Left ventricle myocardium inferior (tissue), 1 donor: Measurements from ENCODE around the gene PGS1. TPM values are rescaled to one million over a fixed set of nuclear protein-coding genes. Genes with fewer than 3 reads are reported as not detected.

Experiments used
- DNase-seq: peaks from one replicate; pipeline ENCODE4 v3.0.0-alpha.2; 2020
- H3K27ac ChIP-seq: fragments of 200-600 bp; replicated peaks from 2 replicates; pipeline ENCODE4 v1.8.0; 2021
- H3K27me3 ChIP-seq: fragments of 200-600 bp; 2 replicates; pipeline ENCODE4 v1.8.0; 2021; ENCODE audit warnings: low read depth
- H3K36me3 ChIP-seq: fragments of 200-600 bp; 2 replicates; pipeline ENCODE4 v1.8.0; 2021
- H3K4me1 ChIP-seq: fragments of 200-600 bp; 2 replicates; pipeline ENCODE4 v1.8.0; 2021
- H3K4me3 ChIP-seq: fragments of 200-600 bp; 2 replicates; pipeline ENCODE4 v1.8.0; 2021; ENCODE audit warnings: mild to moderate bottlenecking, moderate library complexity
- H3K9me3 ChIP-seq: fragments of 200-600 bp; replicated peaks from 2 replicates; pipeline ENCODE4 v1.8.0; 2021
- CTCF ChIP-seq: fragments of 200-600 bp; IDR thresholded peaks from 2 replicates; pipeline ENCODE4 v1.8.0; 2021; ENCODE audit warnings: antibody characterized with exemption, mild to moderate bottlenecking, borderline replicate concordance
- intact Hi-C: fragments of 100-400 bp; cut with micrococcal nuclease; formaldehyde crosslinking; loops from one replicate; pipeline ENCODE4 v1.11.0; 2022
- total RNA-seq: library from RNA; stranded (reverse); fragmentation: NEBNext Ultra II Directional; extraction: Animal tissue kit (Norgen Biotek cat#: 25700); gene quantifications from one replicate; pipeline ENCODE4 v1.2.1, GENCODE V29; 2021
- donor health status: DM: no; HTN: yes; CAD: no; lungs with severe emphysema.

The PGS1 gene
- total RNA-seq, 1 donor from 2014 or later = 17.1 TPM

- peaks cover 14% of the 10 kb centered on the region for H3K27me3 ChIP-seq
- DNase-seq = no peak
- H3K27ac ChIP-seq = no peak overlapping the region
- H3K9me3 ChIP-seq = no peaks in the 10 kb centered on the region
- H3K4me3 ChIP-seq = no peak overlapping the region
- H3K36me3 ChIP-seq = no peaks in the 10 kb centered on the region
- peaks cover 8% of the 10 kb centered on the region for H3K4me1 ChIP-seq
- no peak for TF ChIP-seq CTCF
- intact Hi-C loops = no loop called here
Measured at GRCh38 chr17:78438271-78438691, 59.8 kb downstream of the PGS1 start.

GRCh38 chr17:78438694-78439325, 60.4 kb downstream of the PGS1 start:
- intact Hi-C loops = no loop called here
- Histone ChIP-seq H3K9me3 (no peaks in the 10 kb centered on the region), H3K36me3 (no peaks in the 10 kb centered on the region), H3K27ac (no peak overlapping the region), H3K4me1 (peaks cover 8% of the 10 kb centered on the region), H3K4me3 (no peak overlapping the region), H3K27me3 (peaks cover 14% of the 10 kb centered on the region)
- TF ChIP-seq CTCF = no peak
- no peak for DNase-seq

- no peak for TF ChIP-seq CTCF
- H3K4me1 ChIP-seq = peaks cover 8% of the 10 kb centered on the region
- H3K4me3 ChIP-seq = no peak overlapping the region
- intact Hi-C loops = no loop called here
- peaks cover 27% of the 10 kb centered on the region for H3K27me3 ChIP-seq
- H3K36me3 ChIP-seq = no peaks in the 10 kb centered on the region
- no peak overlapping the region for H3K27ac ChIP-seq
- no peaks in the 10 kb centered on the region for H3K9me3 ChIP-seq
- DNase-seq = no peak
Measured at GRCh38 chr17:78441271-78441971, 63.0 kb downstream of the PGS1 start.

- peaks cover 16% of the 10 kb centered on the region for H3K27me3 ChIP-seq
- intact Hi-C loops = no loop called here
- peaks cover 8% of the 10 kb centered on the region for H3K4me1 ChIP-seq
- no peak overlapping the region for H3K4me3 ChIP-seq
- H3K36me3 ChIP-seq = no peaks in the 10 kb centered on the region
- no peak for TF ChIP-seq CTCF
- H3K9me3 ChIP-seq = no peaks in the 10 kb centered on the region
- DNase-seq = peak; percentile 64
- H3K27ac ChIP-seq = no peak overlapping the region
Measured at GRCh38 chr17:78442648-78443218, 64.3 kb downstream of the PGS1 start.

- Histone ChIP-seq H3K27ac (no peak overlapping the region), H3K4me1 (peaks cover 8% of the 10 kb centered on the region), H3K4me3 (no peak overlapping the region), H3K36me3 (no peaks in the 10 kb centered on the region), H3K9me3 (no peaks in the 10 kb centered on the region), H3K27me3 (peaks cover 12% of the 10 kb centered on the region)
- no peak for DNase-seq
- intact Hi-C loops = no loop called here
- no peak for TF ChIP-seq CTCF
Measured at GRCh38 chr17:78444392-78444791, 65.9 kb downstream of the PGS1 start.
